Peyer's patch (tissue), 4 donors: ENCODE results near the gene TDRD9. TPM values are rescaled to one million over a fixed set of nuclear protein-coding genes. Genes with fewer than 3 reads are reported as not detected.

ENCODE experiments used
- DNase-seq, 3 donors: peaks; one replicate each; pipeline ENCODE4 v3.0.0-alpha.2; 2017 to 2019
- H3K27ac ChIP-seq, 4 donors: fragments of 200-600 bp; sonication (generic); one replicate each; pipeline ENCODE4 v1.5.1; 2016 to 2019
- H3K27me3 ChIP-seq, 2 donors: fragments of 200-600 bp; sonication (generic); one replicate each; pipeline ENCODE4 v1.5.1; 2019
- H3K36me3 ChIP-seq, 3 donors: fragments of 200-600 bp; sonication (generic); one replicate each; pipeline ENCODE4 v1.5.1; 2016 to 2019
- H3K4me1 ChIP-seq, 4 donors: fragments of 200-600 bp; sonication (generic); one replicate each; pipeline ENCODE4 v1.5.1; 2016 to 2019
- H3K4me3 ChIP-seq, 4 donors: fragments of 200-600 bp; sonication (generic); 1 replicate in 3 of 4; 2 replicates in 1 of 4; pipeline ENCODE4 v1.5.1; 2016 to 2019; ENCODE audit warnings: mild to moderate bottlenecking in 1 of 4
- H3K9me3 ChIP-seq, 4 donors: fragments of 200-600 bp; sonication (generic); one replicate each; pipeline ENCODE4 v1.5.1; 2016 to 2019; ENCODE audit warnings: mild to moderate bottlenecking in 1 of 4
- POLR2A ChIP-seq, 2 donors: fragments of 450-650 bp; IDR thresholded peaks; one replicate each; pipeline ENCODE4 v1.5.1; 2017; ENCODE audit warnings: antibody characterized with exemption in 2 of 2, mild to moderate bottlenecking in 2 of 2, moderate library complexity in 2 of 2
- total RNA-seq, 4 donors: library from RNA; depleted of rRNA; stranded (reverse); fragments of >200 nt; gene quantifications; one replicate each; pipeline ENCODE4 v1.1.0, GENCODE V29; 2016
- TF ChIP-seq, protein P1 (sequence below), 6 experiments: fragments of 450-650 bp in 4 of 6; fragments of 200-600 bp in 2 of 6; sonication (generic) in 1 of 6; IDR thresholded peaks; one replicate each; pipeline ENCODE4 v1.5.1; 2017 to 2019; ENCODE audit warnings: antibody characterized with exemption in 6 of 6, mild to moderate bottlenecking in 3 of 6, moderate library complexity in 1 of 6

Gene TDRD9
- total RNA-seq, 4 donors from 2014 or later, result 0.40 TPM; not detected in 3

DNA sequence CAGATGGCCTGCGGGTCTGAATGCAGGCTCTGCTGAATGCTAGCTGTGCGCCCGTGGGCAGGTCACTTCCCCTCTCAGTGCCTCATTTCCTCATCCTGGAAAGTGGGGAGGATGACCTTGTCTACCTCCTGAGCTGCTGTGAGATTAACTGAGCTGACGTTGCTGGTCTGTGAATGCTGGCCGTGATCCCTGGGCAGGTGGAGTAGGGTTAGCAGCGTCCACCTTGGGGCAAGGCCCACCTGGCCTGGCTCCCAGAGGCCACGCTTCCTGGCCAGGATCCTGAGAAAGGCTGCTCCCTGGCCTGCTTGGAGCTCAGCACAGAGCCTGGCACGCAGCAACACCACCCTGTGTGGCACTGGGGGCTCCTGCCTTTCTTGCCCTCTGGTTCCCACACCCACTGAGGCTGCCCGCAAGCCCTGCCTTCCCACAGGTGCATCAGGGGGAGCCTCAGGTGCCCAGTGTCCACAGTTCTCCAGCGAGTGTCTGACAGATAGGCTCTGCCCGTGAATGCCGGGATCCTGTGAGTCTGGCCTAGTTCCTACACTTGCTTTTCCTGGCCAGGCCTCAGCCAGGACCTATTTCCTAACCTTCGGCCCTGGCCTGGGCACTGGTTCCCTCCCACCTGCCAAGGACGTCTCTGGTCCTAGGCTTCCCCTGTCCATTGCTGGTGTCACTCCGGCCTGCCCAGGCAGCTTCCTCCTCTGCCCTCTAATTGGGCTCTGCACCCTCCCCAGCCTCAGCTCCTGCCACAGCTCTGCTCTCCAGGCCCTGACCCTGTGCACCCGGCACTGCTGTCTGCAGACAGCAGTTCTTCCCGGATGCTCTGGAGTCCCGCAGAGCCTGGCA, 37.2 kb upstream of the TDRD9 start:
- no peaks in the 10 kb centered on the region for H3K9me3 ChIP-seq
- H3K4me3 ChIP-seq, result no peak overlapping the region
- peaks cover 0 to 47% (median 11%) of the 10 kb centered on the region in 4 donors for H3K4me1 ChIP-seq
- H3K27ac ChIP-seq, result peak overlapping the region in 1 of 4 donors; percentile 19
- TF ChIP-seq, protein P1, sequence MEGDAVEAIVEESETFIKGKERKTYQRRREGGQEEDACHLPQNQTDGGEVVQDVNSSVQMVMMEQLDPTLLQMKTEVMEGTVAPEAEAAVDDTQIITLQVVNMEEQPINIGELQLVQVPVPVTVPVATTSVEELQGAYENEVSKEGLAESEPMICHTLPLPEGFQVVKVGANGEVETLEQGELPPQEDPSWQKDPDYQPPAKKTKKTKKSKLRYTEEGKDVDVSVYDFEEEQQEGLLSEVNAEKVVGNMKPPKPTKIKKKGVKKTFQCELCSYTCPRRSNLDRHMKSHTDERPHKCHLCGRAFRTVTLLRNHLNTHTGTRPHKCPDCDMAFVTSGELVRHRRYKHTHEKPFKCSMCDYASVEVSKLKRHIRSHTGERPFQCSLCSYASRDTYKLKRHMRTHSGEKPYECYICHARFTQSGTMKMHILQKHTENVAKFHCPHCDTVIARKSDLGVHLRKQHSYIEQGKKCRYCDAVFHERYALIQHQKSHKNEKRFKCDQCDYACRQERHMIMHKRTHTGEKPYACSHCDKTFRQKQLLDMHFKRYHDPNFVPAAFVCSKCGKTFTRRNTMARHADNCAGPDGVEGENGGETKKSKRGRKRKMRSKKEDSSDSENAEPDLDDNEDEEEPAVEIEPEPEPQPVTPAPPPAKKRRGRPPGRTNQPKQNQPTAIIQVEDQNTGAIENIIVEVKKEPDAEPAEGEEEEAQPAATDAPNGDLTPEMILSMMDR (IDR thresholded peaks at IDR 0.05), result no peak
- TF ChIP-seq POLR2A (IDR thresholded peaks at IDR 0.05), result no peak
- H3K36me3 ChIP-seq, result no peaks in the 10 kb centered on the region
- no peak for DNase-seq
- H3K27me3 ChIP-seq, result no peaks in the 10 kb centered on the region

DNA sequence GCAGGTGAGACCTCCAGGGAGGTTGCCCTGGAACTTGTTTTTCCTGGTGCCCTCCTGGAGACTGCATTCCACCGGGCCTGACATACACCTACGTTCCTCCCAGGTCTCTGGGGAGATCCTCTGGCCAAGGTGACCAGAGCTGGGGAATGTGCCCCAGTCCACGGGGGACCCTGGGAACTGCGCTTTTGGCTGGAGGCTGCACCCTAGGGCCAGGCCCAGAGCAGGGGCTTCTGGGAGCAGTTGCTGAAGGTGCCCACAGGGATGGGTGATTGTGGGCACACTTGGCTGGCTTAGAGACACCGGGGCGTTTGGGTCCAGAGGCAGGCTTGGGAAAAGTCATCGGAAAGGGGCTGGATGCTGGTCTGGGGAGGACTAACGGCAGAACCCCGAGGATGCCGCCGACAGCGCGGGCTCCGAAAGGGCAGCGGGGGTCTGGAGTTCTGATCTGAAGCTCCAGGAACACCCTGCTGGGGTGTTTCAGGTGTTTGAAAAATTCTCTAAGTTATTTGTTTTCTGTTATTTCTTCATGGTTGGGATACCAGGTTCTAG, 36.5 kb upstream of the TDRD9 start:
- Histone ChIP-seq H3K4me3 (no peak overlapping the region), H3K27ac (no peak overlapping the region), H3K4me1 (peaks cover 0 to 54% (median 11%) of the 10 kb centered on the region in 4 donors), H3K36me3 (no peaks in the 10 kb centered on the region), H3K9me3 (no peaks in the 10 kb centered on the region), H3K27me3 (no peaks in the 10 kb centered on the region)
- no peak for TF ChIP-seq POLR2A (IDR thresholded peaks at IDR 0.05)
- TF ChIP-seq, protein P1 (IDR thresholded peaks at IDR 0.05), result no peak
- DNase-seq, result no peak

DNA sequence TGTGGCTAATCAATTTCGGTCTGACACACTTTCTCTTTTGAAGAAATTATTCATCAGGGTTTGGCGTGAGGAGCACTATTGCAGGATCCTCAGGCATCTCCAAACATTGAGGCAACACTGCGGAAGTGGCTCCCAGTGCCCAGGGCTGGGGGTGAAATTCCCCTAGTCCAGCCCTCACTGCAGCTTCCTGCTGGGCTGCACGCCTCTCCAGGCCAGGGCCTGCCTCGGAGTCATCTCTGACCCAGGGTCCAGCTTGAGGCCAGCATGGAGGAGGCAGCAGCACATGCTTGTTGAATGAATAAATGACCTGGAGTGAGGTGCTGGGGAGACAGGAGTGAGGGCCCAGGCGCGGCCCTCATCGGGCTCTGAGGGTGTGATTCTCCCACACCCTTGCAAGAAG, 36.0 kb upstream of the TDRD9 start:
- H3K36me3 ChIP-seq, result no peaks in the 10 kb centered on the region
- H3K27ac ChIP-seq, result no peak overlapping the region
- DNase-seq, result no peak
- H3K4me1 ChIP-seq, result peaks cover 0 to 58% (median 11%) of the 10 kb centered on the region in 4 donors
- no peak for TF ChIP-seq POLR2A (IDR thresholded peaks at IDR 0.05)
- TF ChIP-seq, protein P1 (IDR thresholded peaks at IDR 0.05), result no peak
- no peaks in the 10 kb centered on the region for H3K27me3 ChIP-seq
- H3K9me3 ChIP-seq, result no peaks in the 10 kb centered on the region
- no peak overlapping the region for H3K4me3 ChIP-seq

DNA sequence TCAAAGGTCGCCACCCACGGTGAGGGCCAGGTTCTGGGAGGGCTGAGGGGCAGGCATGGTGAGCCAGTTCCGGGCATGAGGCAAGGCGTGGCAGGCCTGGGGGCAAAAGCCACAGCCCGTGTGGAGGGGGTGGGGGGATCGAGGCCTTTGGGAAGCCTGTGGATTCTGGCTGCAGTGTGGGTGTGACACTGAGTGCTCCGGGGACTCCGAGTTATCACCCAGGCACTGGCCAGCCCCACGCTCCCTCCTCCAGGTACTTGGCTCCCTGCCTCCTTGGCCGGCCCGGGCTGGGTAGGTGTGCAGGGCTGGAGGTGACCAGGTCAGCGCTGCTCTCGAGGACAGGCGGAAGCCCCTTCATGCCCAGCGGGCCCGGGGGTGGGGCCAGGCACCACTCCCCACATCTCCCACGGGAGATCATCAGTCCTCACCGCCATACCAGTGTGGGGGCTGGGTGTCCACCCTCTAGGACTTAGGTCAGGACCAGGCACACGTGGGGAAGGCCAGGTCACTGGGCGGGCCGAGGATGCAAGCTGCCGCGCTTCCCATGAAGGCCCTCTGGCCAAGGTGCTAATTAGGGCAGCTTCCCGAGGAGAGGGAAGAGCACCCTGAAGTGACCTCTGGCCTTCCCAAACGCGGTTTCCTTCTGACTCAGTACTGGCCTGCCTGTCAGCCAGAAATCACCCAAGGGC, 34.1 kb upstream of the TDRD9 start:
- H3K4me1 ChIP-seq, result peaks cover 0 to 57% (median 14%) of the 10 kb centered on the region in 4 donors
- H3K36me3 ChIP-seq, result no peaks in the 10 kb centered on the region
- H3K27me3 ChIP-seq, result no peaks in the 10 kb centered on the region
- TF ChIP-seq, protein P1 (IDR thresholded peaks at IDR 0.05), result no peak
- no peak for TF ChIP-seq POLR2A (IDR thresholded peaks at IDR 0.05)
- no peaks in the 10 kb centered on the region for H3K9me3 ChIP-seq
- DNase-seq, result peak in 2 of 3 donors; percentile 64 to 67
- H3K4me3 ChIP-seq, result no peak overlapping the region
- H3K27ac ChIP-seq, result peak overlapping the region in 2 of 4 donors; percentile 27 to 84

DNA sequence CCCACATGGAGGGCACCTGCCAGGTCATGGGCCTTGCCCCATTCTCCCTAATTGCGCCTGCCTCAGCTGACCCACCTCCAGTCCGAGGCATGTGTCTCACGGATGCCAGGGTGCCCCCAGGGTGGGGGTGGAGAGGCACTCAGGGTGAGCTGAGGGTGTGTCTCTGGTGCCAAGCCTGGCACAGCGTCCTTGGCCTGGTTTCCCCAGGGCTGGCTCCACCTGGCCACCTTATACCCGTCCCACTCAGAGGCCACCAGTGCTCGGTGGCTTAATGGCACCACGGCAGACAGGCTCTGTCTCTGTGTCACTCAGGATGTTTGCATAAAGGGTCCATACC, 33.6 kb upstream of the TDRD9 start:
- no peak for TF ChIP-seq POLR2A (IDR thresholded peaks at IDR 0.05)
- TF ChIP-seq, protein P1 (IDR thresholded peaks at IDR 0.05), result peak in 1 of 6 experiments; percentile 0
- Histone ChIP-seq H3K27me3 (no peaks in the 10 kb centered on the region), H3K36me3 (no peaks in the 10 kb centered on the region), H3K9me3 (no peaks in the 10 kb centered on the region), H3K27ac (peak overlapping the region in 2 of 4 donors; percentile 27 to 84), H3K4me1 (peaks cover 0 to 52% (median 14%) of the 10 kb centered on the region in 4 donors), H3K4me3 (no peak overlapping the region)
- peak in 1 of 3 donors; percentile 65 for DNase-seq
